Measurements from ENCODE around the gene CEACAM21.

The CEACAM21 gene

DNA sequence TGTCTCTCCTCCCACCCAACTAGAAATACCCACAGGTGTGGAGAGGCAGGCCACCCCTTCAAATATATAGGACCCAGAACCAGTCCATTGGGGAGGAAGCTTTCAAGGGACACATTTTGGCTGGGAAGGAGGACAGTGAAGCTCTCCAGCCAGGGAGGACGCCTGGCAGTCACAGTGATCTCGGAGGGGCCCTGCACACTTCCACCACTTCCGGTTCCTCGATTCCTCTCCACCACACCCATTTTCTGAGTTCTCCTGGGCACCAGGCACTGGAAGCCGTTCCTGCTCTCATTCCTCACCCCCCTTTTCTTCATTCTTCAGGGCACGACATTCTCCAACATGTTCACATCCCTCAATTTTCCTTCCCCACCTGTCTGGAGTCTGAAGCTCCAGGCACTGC, 30.4 kb upstream of the CEACAM21 start:
- H3K9me2 ChIP-seq (replicated peaks; ENCODE audit: insufficient read depth, low read length), result no peaks in the 10 kb centered on the region
- no peaks in the 10 kb centered on the region for H3K9me3 ChIP-seq (replicated peaks; ENCODE audit: insufficient read depth, low read length)
- no peak for TF ChIP-seq EZH2phosphoT487 (IDR thresholded peaks at IDR 0.05; ENCODE audit: low read length)
- no peak for TF ChIP-seq EZH2 (optimal IDR thresholded peaks at IDR 0.05; ENCODE audit: low read depth, low read length)
- TF ChIP-seq, protein P1, sequence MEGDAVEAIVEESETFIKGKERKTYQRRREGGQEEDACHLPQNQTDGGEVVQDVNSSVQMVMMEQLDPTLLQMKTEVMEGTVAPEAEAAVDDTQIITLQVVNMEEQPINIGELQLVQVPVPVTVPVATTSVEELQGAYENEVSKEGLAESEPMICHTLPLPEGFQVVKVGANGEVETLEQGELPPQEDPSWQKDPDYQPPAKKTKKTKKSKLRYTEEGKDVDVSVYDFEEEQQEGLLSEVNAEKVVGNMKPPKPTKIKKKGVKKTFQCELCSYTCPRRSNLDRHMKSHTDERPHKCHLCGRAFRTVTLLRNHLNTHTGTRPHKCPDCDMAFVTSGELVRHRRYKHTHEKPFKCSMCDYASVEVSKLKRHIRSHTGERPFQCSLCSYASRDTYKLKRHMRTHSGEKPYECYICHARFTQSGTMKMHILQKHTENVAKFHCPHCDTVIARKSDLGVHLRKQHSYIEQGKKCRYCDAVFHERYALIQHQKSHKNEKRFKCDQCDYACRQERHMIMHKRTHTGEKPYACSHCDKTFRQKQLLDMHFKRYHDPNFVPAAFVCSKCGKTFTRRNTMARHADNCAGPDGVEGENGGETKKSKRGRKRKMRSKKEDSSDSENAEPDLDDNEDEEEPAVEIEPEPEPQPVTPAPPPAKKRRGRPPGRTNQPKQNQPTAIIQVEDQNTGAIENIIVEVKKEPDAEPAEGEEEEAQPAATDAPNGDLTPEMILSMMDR (IDR thresholded peaks at IDR 0.05; ENCODE audit: low read length), result no peak
- no peak for DNase-seq
- no peaks in the 10 kb centered on the region for H4K20me1 ChIP-seq (ENCODE audit: insufficient read depth, low read length)
- H3K27me3 ChIP-seq (replicated peaks; ENCODE audit: insufficient read depth, low read length), result no peaks in the 10 kb centered on the region
- H3K4me1 ChIP-seq (ENCODE audit: low read length), result peaks cover 42% of the 10 kb centered on the region
- H3F3A ChIP-seq (ENCODE audit: insufficient read depth, low read length), result peaks cover 54% of the 10 kb centered on the region
- peak overlapping the region; percentile 99; the same call in 1 of the 2 replicates for H3K9ac ChIP-seq (ENCODE audit: low read length)
- peak overlapping the region; percentile 90 for H3K4me2 ChIP-seq (ENCODE audit: low read depth, low read length)
- 0 out of 2 replicates have a peak overlapping the region, but pooled peaks have one; percentile 6 for H2AFZ ChIP-seq (ENCODE audit: low read length)
- H3K79me2 ChIP-seq (ENCODE audit: low read length), result peaks cover 46% of the 10 kb centered on the region
- H3K36me3 ChIP-seq (replicated peaks; ENCODE audit: insufficient read depth, low read length), result no peaks in the 10 kb centered on the region
- peak overlapping the region; percentile 95 for H3K4me3 ChIP-seq (ENCODE audit: low read length)
- H3K27ac ChIP-seq (ENCODE audit: low read length), result peak overlapping the region; percentile 99; the same call in 1 of the 2 replicates

DNA sequence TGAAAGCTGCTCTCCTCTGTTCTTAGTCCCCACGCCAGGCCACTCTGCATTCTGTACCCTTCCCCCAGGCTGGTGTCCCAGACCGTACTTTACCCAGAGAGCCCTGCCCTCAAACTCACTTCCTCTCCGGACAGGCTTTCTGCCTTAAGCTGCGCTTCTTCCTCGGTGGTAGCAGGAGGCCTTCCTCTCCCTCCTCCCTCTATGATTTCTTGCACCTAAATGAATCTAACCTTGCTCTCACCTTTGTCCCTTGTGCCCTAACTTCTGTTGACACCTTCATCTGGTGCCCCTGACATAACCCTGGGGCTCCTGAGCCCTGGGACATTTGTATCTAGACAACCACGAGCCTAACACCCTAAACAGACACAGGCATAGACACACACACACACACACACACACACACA, 29.6 kb upstream of the CEACAM21 start:
- DNase-seq, result peak; percentile 49
- Histone ChIP-seq H3K27me3 (replicated peaks; ENCODE audit: insufficient read depth, low read length) (no peaks in the 10 kb centered on the region), H3K9me2 (replicated peaks; ENCODE audit: insufficient read depth, low read length) (no peaks in the 10 kb centered on the region), H3F3A (ENCODE audit: insufficient read depth, low read length) (peaks cover 59% of the 10 kb centered on the region), H3K79me2 (ENCODE audit: low read length) (peaks cover 54% of the 10 kb centered on the region), H3K36me3 (replicated peaks; ENCODE audit: insufficient read depth, low read length) (no peaks in the 10 kb centered on the region), H3K9me3 (replicated peaks; ENCODE audit: insufficient read depth, low read length) (no peaks in the 10 kb centered on the region), H3K4me3 (ENCODE audit: low read length) (peak overlapping the region; percentile 95), H3K4me2 (ENCODE audit: low read depth, low read length) (peak overlapping the region; percentile 90), H3K9ac (ENCODE audit: low read length) (peak overlapping the region; percentile 99; the same call in 1 of the 2 replicates), H2AFZ (ENCODE audit: low read length) (peak overlapping the region; percentile 6; the same call in 1 of the 2 replicates), H4K20me1 (ENCODE audit: insufficient read depth, low read length) (no peaks in the 10 kb centered on the region), H3K4me1 (ENCODE audit: low read length) (peaks cover 36% of the 10 kb centered on the region), H3K27ac (ENCODE audit: low read length) (peak overlapping the region; percentile 99; the same call in 1 of the 2 replicates)
- TF ChIP-seq EZH2phosphoT487 (IDR thresholded peaks at IDR 0.05; ENCODE audit: low read length) (no peak), EZH2 (optimal IDR thresholded peaks at IDR 0.05; ENCODE audit: low read depth, low read length) (no peak)
- TF ChIP-seq, protein P1 (IDR thresholded peaks at IDR 0.05; ENCODE audit: low read length), result no peak

DNA sequence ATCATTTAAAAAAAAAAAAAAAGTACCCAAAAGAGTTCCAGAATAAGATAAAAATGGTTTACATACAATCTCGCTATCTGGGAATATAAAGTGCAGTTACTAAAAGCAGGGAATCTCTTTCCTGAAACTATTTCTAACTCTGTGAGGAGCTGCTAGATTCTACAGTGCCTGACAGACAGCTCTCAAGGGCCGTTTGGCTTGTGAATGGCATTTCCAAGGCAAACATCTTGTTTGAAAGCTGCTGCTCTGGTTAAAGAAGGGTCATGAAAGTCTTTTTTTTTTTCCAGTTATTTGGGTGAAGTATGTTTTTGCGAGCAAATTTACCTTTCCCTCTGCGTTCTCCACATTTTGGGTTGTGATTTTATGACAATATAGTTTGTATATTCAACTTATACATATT, 29.0 kb upstream of the CEACAM21 start:
- H3K9me2 ChIP-seq (replicated peaks; ENCODE audit: insufficient read depth, low read length), result no peaks in the 10 kb centered on the region
- no peaks in the 10 kb centered on the region for H3K36me3 ChIP-seq (replicated peaks; ENCODE audit: insufficient read depth, low read length)
- H3K4me1 ChIP-seq (ENCODE audit: low read length), result peaks cover 32% of the 10 kb centered on the region
- H4K20me1 ChIP-seq (ENCODE audit: insufficient read depth, low read length), result no peaks in the 10 kb centered on the region
- H3K4me3 ChIP-seq (ENCODE audit: low read length), result peak overlapping the region; percentile 95; the same call in 1 of the 2 replicates
- peak overlapping the region; percentile 99; the same call in 1 of the 2 replicates for H3K9ac ChIP-seq (ENCODE audit: low read length)
- peaks cover 64% of the 10 kb centered on the region for H3F3A ChIP-seq (ENCODE audit: insufficient read depth, low read length)
- no peaks in the 10 kb centered on the region for H3K27me3 ChIP-seq (replicated peaks; ENCODE audit: insufficient read depth, low read length)
- no peak for TF ChIP-seq EZH2 (optimal IDR thresholded peaks at IDR 0.05; ENCODE audit: low read depth, low read length)
- TF ChIP-seq EZH2phosphoT487 (IDR thresholded peaks at IDR 0.05; ENCODE audit: low read length), result no peak
- TF ChIP-seq, protein P1 (IDR thresholded peaks at IDR 0.05; ENCODE audit: low read length), result no peak
- no peak for DNase-seq
- no peak overlapping the region for H2AFZ ChIP-seq (ENCODE audit: low read length)
- peak overlapping the region; percentile 99; the same call in 1 of the 2 replicates for H3K27ac ChIP-seq (ENCODE audit: low read length)
- H3K79me2 ChIP-seq (ENCODE audit: low read length), result peaks cover 60% of the 10 kb centered on the region
- no peaks in the 10 kb centered on the region for H3K9me3 ChIP-seq (replicated peaks; ENCODE audit: insufficient read depth, low read length)
- H3K4me2 ChIP-seq (ENCODE audit: low read depth, low read length), result peak overlapping the region; percentile 90
